Measurements from ENCODE around the gene FHL1. TPM values are rescaled to one million over a fixed set of nuclear protein-coding genes. Genes with fewer than 3 reads are reported as not detected.
A peak's percentile ranks its signal among the peaks of the same experiment; 100 is the strongest.

Gene FHL1
- total and polyA plus RNA-seq, 9 donors = 62.0 to 508 (median 98.5) TPM

- no peaks in the 10 kb centered on the region for H3K36me3 ChIP-seq
- peaks cover 2% of the 10 kb centered on the region for H3K4me1 ChIP-seq (ENCODE audit: insufficient read depth)
- DNase-seq = no peak
- intact Hi-C loops (cut with DNase I) = no loop called here
- H3K9me3 ChIP-seq = no peaks in the 10 kb centered on the region
- H3K27me3 ChIP-seq = no peaks in the 10 kb centered on the region
- 0% methylated on average over 1 of the region's 1 CpG for whole genome bisulfite sequencing, 3 donors
- H3K4me3 ChIP-seq = no peak overlapping the region
- no peak overlapping the region for H3K27ac ChIP-seq
- no peak for TF ChIP-seq EP300 (IDR thresholded peaks at IDR 0.05)
- TF ChIP-seq CTCF (IDR thresholded peaks at IDR 0.05) = no peak
- no peak for TF ChIP-seq POLR2A (IDR thresholded peaks at IDR 0.05)
Observed at GRCh38 chrX:136112286-136112685, 35.0 kb upstream of the FHL1 start.

GRCh38 chrX:136112778-136113177 is 34.6 kb upstream of the FHL1 start:
- no peak overlapping the region for H3K27ac ChIP-seq
- H3K27me3 ChIP-seq = no peaks in the 10 kb centered on the region
- TF ChIP-seq POLR2A (IDR thresholded peaks at IDR 0.05) = no peak
- TF ChIP-seq CTCF (IDR thresholded peaks at IDR 0.05) = no peak
- intact Hi-C loops (cut with DNase I) = no loop called here
- DNase-seq = no peak
- H3K9me3 ChIP-seq = no peaks in the 10 kb centered on the region
- peaks cover 2% of the 10 kb centered on the region for H3K4me1 ChIP-seq (ENCODE audit: insufficient read depth)
- no peaks in the 10 kb centered on the region for H3K36me3 ChIP-seq
- H3K4me3 ChIP-seq = no peak overlapping the region

GRCh38 chrX:136115126-136115903 is 32.0 kb upstream of the FHL1 start:
- intact Hi-C loops (cut with DNase I) = no loop called here
- WGBS, 3 donors = 27 to 36% (median 27%) methylated on average over 5 of the region's 5 CpGs
- H3K27me3 ChIP-seq = no peaks in the 10 kb centered on the region

GRCh38 chrX:136115904-136116297 is 31.4 kb upstream of the FHL1 start:
- intact Hi-C loops (cut with DNase I) = no loop called here
- Histone ChIP-seq H3K27ac (no peak overlapping the region), H3K27me3 (no peaks in the 10 kb centered on the region), H3K9me3 (no peaks in the 10 kb centered on the region), H3K36me3 (no peaks in the 10 kb centered on the region), H3K4me1 (ENCODE audit: insufficient read depth) (peaks cover 2% of the 10 kb centered on the region), H3K4me3 (no peak overlapping the region)
- no peak for DNase-seq
- WGBS, 3 donors = 60 to 72% (median 64%) methylated on average over 3 of the region's 3 CpGs
- TF ChIP-seq POLR2A (IDR thresholded peaks at IDR 0.05) (no peak), CTCF (IDR thresholded peaks at IDR 0.05) (no peak), EP300 (IDR thresholded peaks at IDR 0.05) (no peak)

More at GRCh38 chrX:136115126-136115903, 32.0 kb upstream of the FHL1 start:
- Histone ChIP-seq H3K27ac (no peak overlapping the region), H3K4me1 (ENCODE audit: insufficient read depth) (peaks cover 2% of the 10 kb centered on the region), H3K9me3 (no peaks in the 10 kb centered on the region), H3K4me3 (no peak overlapping the region), H3K36me3 (no peaks in the 10 kb centered on the region)
- no peak for TF ChIP-seq CTCF (IDR thresholded peaks at IDR 0.05)
- no peak for TF ChIP-seq POLR2A (IDR thresholded peaks at IDR 0.05)
- TF ChIP-seq EP300 (IDR thresholded peaks at IDR 0.05) = no peak
- DNase-seq = peak in 1 of 5 donors; percentile 28

Data from ovary (tissue), 9 donors.